HCT116 (cell line): ENCODE data around the gene AVEN. TPM values are rescaled to one million over a fixed set of nuclear protein-coding genes. Genes with fewer than 3 reads are reported as not detected.

Experiments
- ATAC-seq: fragments of 200-7000 bp; cut with Tn5 transposase; 2 replicates; pipeline ENCODE4 v1.9.1; 2020; ENCODE audit warnings: mild to moderate bottlenecking, moderate library complexity
- BruUV-seq: library from RNA; stranded (reverse); fragments of 400-500 nt; replicated peaks from 2 replicates; lab custom pipeline; 2021; lab: Mats Ljungman, UMichigan
- CTCF ChIA-PET: fragments of 300-600 bp; sonication (Branson Sonifier 250); formaldehyde crosslinking; loops from one replicate; lab custom pipeline; 2021; ENCODE audit warnings: antibody characterized with exemption; lab: Charles Lee
- POLR2A ChIA-PET: fragments of 300-600, 350-600 bp; sonication (Branson Sonifier 250); formaldehyde crosslinking; loops from one replicate; lab custom pipeline; 2021; ENCODE audit warnings: antibody characterized with exemption; lab: Charles Lee
- RAD21 ChIA-PET, 2 experiments: fragments of 300-600 bp; sonication (Branson Sonifier 250); formaldehyde crosslinking; loops; one replicate each; lab custom pipeline; 2023; ENCODE audit warnings: low total read pairs in 2 of 2; ENCODE audit not compliant: uncharacterized antibody in 2 of 2, unreplicated experiment in 2 of 2, low non-redundant PET in 1 of 2; lab: Charles Lee
- DNase-seq: peaks from one replicate; pipeline ENCODE4 v3.0.0-alpha.2; 2010; ENCODE audit warnings: low read depth, low spot score
- H2AFZ ChIP-seq: fragments of 200-600 bp; shearing (Covaris generic), sonication (generic); 2 replicates; pipeline ENCODE4 v1.6.1; 2017; ENCODE audit warnings: low read depth, mixed run types, mixed read lengths, antibody characterized with exemption, low read length; ENCODE audit not compliant: poor library complexity, severe bottlenecking
- H3K27ac ChIP-seq: 2 replicates; pipeline ENCODE4 v1.5.1; 2012; ENCODE audit warnings: low read depth, low read length
- H3K27me3 ChIP-seq: fragments of 200-600 bp; sonication (generic); 2 replicates; pipeline ENCODE4 v1.6.1; 2016; ENCODE audit warnings: mixed run types, low read length, mixed read lengths; ENCODE audit not compliant: insufficient read depth
- H3K36me3 ChIP-seq, 2 experiments: fragments of 200-500 bp in 1 of 2; fragments of 200-600 bp in 1 of 2; sonication (Bioruptor generic) in 1 of 2; sonication (generic) in 1 of 2; 2 replicates each; pipeline versions ENCODE4 v1.5.1 to v1.6.1; 2014 to 2016; ENCODE audit warnings: low read length in 2 of 2, inconsistent platforms in 1 of 2, mixed read lengths in 1 of 2, mixed run types in 1 of 2; ENCODE audit not compliant: insufficient read depth in 2 of 2, control insufficient read depth in 1 of 2
- H3K4me1 ChIP-seq, 2 experiments: fragments of 200-600 bp in 1 of 2; sonication (generic) in 1 of 2; 2 replicates each; pipeline versions ENCODE4 v1.5.1 to v1.6.1; 2012 to 2017; ENCODE audit warnings: low read length in 2 of 2, inconsistent platforms in 1 of 2, mild to moderate bottlenecking in 1 of 2, mixed read lengths in 1 of 2, mixed run types in 1 of 2, moderate library complexity in 1 of 2; ENCODE audit not compliant: insufficient read depth in 2 of 2, control insufficient read depth in 1 of 2
- H3K4me2 ChIP-seq: fragments of 200-600 bp; sonication (generic); 2 replicates; pipeline ENCODE4 v1.6.1; 2017; ENCODE audit warnings: mixed run types, low read length, mixed read lengths
- H3K4me3 ChIP-seq, 2 experiments: fragments of 200-600 bp in 1 of 2; sonication (generic) in 1 of 2; replicated peaks in 1 of 2; 2 replicates each; pipeline ENCODE4 v1.5.1; 2011 to 2016; ENCODE audit warnings: low read length in 2 of 2, control low read depth in 1 of 2, low read depth in 1 of 2, mild to moderate bottlenecking in 1 of 2, mixed read lengths in 1 of 2, mixed run types in 1 of 2
- H3K79me2 ChIP-seq: fragments of 200-600 bp; sonication (generic); 2 replicates; pipeline ENCODE4 v1.6.1; 2017; ENCODE audit warnings: mild to moderate bottlenecking, mixed run types, low read length, moderate library complexity, mixed read lengths; ENCODE audit not compliant: insufficient read depth
- H3K9ac ChIP-seq: fragments of 200-600 bp; sonication (generic); 2 replicates; pipeline ENCODE4 v1.6.1; 2016; ENCODE audit warnings: low read length, mixed read lengths
- H3K9me2 ChIP-seq: fragments of 200-600 bp; sonication (generic), shearing (Covaris generic); 2 replicates; pipeline ENCODE4 v1.6.1; 2017; ENCODE audit warnings: mixed run types, mild to moderate bottlenecking, moderate library complexity; ENCODE audit not compliant: insufficient read depth
- H3K9me3 ChIP-seq, 2 experiments: fragments of 200-500 bp in 1 of 2; fragments of 200-600 bp in 1 of 2; sonication (Bioruptor generic) in 1 of 2; sonication (generic) in 1 of 2; 2 replicates each; pipeline ENCODE4 v1.6.1; 2014 to 2017; ENCODE audit warnings: low read length in 2 of 2, mixed read lengths in 2 of 2, inconsistent platforms in 1 of 2, low read depth in 1 of 2, mild to moderate bottlenecking in 1 of 2, mixed run types in 1 of 2, moderate library complexity in 1 of 2; ENCODE audit not compliant: control insufficient read depth in 1 of 2, insufficient read depth in 1 of 2
- H4K20me1 ChIP-seq: fragments of 200-600 bp; sonication (generic), shearing (Covaris generic); 2 replicates; pipeline ENCODE4 v1.6.1; 2017; ENCODE audit warnings: mixed run types, mild to moderate bottlenecking, moderate library complexity; ENCODE audit not compliant: insufficient read depth
- CBX3 ChIP-seq: IDR thresholded peaks from 2 replicates; pipeline ENCODE4 v1.6.1; 2012; ENCODE audit warnings: low read depth
- EGR1 ChIP-seq: IDR thresholded peaks from 2 replicates; pipeline ENCODE4 v1.6.1; 2012; ENCODE audit warnings: low read depth
- ELF1 ChIP-seq: IDR thresholded peaks from 2 replicates; pipeline ENCODE4 v1.6.1; 2012; ENCODE audit warnings: low read depth, borderline replicate concordance
- EZH2phosphoT487 ChIP-seq: fragments of 200-600 bp; IDR thresholded peaks from 2 replicates; pipeline ENCODE4 v1.6.1; 2018; ENCODE audit warnings: antibody characterized with exemption, borderline replicate concordance
- FOSL1 ChIP-seq: IDR thresholded peaks from 2 replicates; pipeline ENCODE4 v1.6.1; 2012; ENCODE audit warnings: low read depth
- JUND ChIP-seq: IDR thresholded peaks from 2 replicates; pipeline ENCODE4 v1.6.1; 2012
- POLR2A ChIP-seq: IDR thresholded peaks from 2 replicates; pipeline ENCODE4 v1.7.0; 2011; ENCODE audit warnings: borderline replicate concordance; ENCODE audit not compliant: insufficient read depth, insufficient read length; ENCODE audit errors: extremely low read depth
- POLR2AphosphoS5 ChIP-seq: IDR thresholded peaks from 2 replicates; pipeline ENCODE4 v1.6.1; 2011; ENCODE audit warnings: mild to moderate bottlenecking, low read depth, low read length, moderate library complexity
- RAD21 ChIP-seq: IDR thresholded peaks from 2 replicates; pipeline ENCODE4 v1.6.1; 2012; ENCODE audit warnings: low read depth, mild to moderate bottlenecking
- SIN3A ChIP-seq: IDR thresholded peaks from 2 replicates; pipeline ENCODE4 v1.6.1; 2012; ENCODE audit warnings: low read depth
- SP1 ChIP-seq: IDR thresholded peaks from 2 replicates; pipeline ENCODE4 v1.6.1; 2012; ENCODE audit warnings: low read depth
- TCF7L2 ChIP-seq: IDR thresholded peaks from 2 replicates; pipeline ENCODE4 v1.7.0; 2011; ENCODE audit warnings: borderline replicate concordance, inconsistent platforms; ENCODE audit not compliant: insufficient read depth, insufficient read length; ENCODE audit errors: extremely low read depth
- YY1 ChIP-seq: IDR thresholded peaks from 2 replicates; pipeline ENCODE4 v1.6.1; 2011; ENCODE audit warnings: low read length, low read depth, moderate library complexity, mild to moderate bottlenecking; ENCODE audit not compliant: insufficient replicate concordance; ENCODE audit errors: extremely low read depth
- ZBTB33 ChIP-seq: IDR thresholded peaks from 2 replicates; pipeline ENCODE4 v1.6.1; 2011; ENCODE audit warnings: mild to moderate bottlenecking, low read length, moderate library complexity; ENCODE audit not compliant: insufficient replicate concordance; ENCODE audit errors: extremely low read depth
- intact Hi-C: fragments of 100-400 bp; cut with micrococcal nuclease; formaldehyde crosslinking; loops from 2 replicates; pipeline ENCODE4 v1.10.0; 2022
- total RNA-seq: library from RNA; stranded (reverse); gene quantifications from one replicate; pipeline ENCODE4 v1.2.1, GENCODE V29; 2021; ENCODE audit not compliant: unreplicated experiment
- TF ChIP-seq, protein P1 (sequence below): IDR thresholded peaks from 2 replicates; pipeline ENCODE4 v1.6.1; 2012
- TF ChIP-seq, protein P2 (sequence below), 3 experiments: fragments of 200-600 bp in 1 of 3; sonication (generic) in 1 of 3; IDR thresholded peaks in 2 of 3; conservative IDR thresholded peaks in 1 of 3; 2 replicates each; pipeline ENCODE4 v1.5.1; 2012 to 2017; ENCODE audit warnings: low read depth in 2 of 3, low read length in 2 of 3, antibody characterized with exemption in 1 of 3, borderline replicate concordance in 1 of 3, control low read depth in 1 of 3, mild to moderate bottlenecking in 1 of 3, mixed read lengths in 1 of 3, mixed run types in 1 of 3, moderate library complexity in 1 of 3; ENCODE audit not compliant: insufficient read depth in 1 of 3

AVEN gene
- total RNA-seq, 1 experiment from 2014 or later: 6.8 TPM

GRCh38 chr15:34006381-34006780 lies 32.6 kb downstream of the AVEN start:
- ATAC-seq: no peak

DNA sequence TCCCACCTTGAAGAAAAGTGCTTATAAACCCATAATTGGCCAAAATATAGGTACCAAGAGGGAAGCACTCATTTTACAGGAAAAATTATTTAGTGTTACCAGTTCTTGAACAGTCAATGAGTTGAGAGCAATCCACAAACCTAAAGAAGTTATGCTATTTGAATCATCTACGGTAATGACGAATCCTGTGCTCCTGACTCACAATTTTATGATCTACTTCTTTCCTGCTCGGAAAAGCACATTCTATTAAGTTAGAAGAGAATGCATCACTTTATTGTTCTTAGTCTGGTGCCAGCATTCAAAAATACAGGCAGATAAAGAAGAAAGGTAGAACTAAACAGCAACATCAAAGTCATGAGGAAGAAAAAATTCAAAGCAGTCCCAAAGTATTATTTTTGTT lies 37.5 kb downstream of the AVEN start:
- Histone ChIP-seq H3K9me3 (no peaks in the 10 kb centered on the region), H3K79me2 (no peaks in the 10 kb centered on the region), H3K36me3 (no peaks in the 10 kb centered on the region), H3K9ac (no peak overlapping the region), H2AFZ (no peak overlapping the region), H3K27ac (no peak overlapping the region), H3K27me3 (no peaks in the 10 kb centered on the region), H4K20me1 (no peaks in the 10 kb centered on the region), H3K4me3 (no peak overlapping the region), H3K9me2 (no peaks in the 10 kb centered on the region), H3K4me1 (no peaks in the 10 kb centered on the region), H3K4me2 (no peak overlapping the region)
- CTCF ChIA-PET: no interaction called here
- no peak for TF ChIP-seq SIN3A
- TF ChIP-seq YY1: no peak
- TF ChIP-seq RAD21: no peak
- TF ChIP-seq TCF7L2: no peak
- TF ChIP-seq SP1: no peak
- TF ChIP-seq, protein P1, sequence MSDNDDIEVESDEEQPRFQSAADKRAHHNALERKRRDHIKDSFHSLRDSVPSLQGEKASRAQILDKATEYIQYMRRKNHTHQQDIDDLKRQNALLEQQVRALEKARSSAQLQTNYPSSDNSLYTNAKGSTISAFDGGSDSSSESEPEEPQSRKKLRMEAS: no peak
- TF ChIP-seq EZH2phosphoT487: no peak
- no peak for TF ChIP-seq POLR2A
- no peak for TF ChIP-seq POLR2AphosphoS5
- TF ChIP-seq FOSL1: no peak
- TF ChIP-seq, protein P2, sequence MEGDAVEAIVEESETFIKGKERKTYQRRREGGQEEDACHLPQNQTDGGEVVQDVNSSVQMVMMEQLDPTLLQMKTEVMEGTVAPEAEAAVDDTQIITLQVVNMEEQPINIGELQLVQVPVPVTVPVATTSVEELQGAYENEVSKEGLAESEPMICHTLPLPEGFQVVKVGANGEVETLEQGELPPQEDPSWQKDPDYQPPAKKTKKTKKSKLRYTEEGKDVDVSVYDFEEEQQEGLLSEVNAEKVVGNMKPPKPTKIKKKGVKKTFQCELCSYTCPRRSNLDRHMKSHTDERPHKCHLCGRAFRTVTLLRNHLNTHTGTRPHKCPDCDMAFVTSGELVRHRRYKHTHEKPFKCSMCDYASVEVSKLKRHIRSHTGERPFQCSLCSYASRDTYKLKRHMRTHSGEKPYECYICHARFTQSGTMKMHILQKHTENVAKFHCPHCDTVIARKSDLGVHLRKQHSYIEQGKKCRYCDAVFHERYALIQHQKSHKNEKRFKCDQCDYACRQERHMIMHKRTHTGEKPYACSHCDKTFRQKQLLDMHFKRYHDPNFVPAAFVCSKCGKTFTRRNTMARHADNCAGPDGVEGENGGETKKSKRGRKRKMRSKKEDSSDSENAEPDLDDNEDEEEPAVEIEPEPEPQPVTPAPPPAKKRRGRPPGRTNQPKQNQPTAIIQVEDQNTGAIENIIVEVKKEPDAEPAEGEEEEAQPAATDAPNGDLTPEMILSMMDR (IDR thresholded peaks at IDR 0.05 in 2 of 3, conservative IDR thresholded peaks at IDR 0.05 in 1 of 3; ENCODE audit: borderline replicate concordance in 1 of 3, insufficient read depth in 1 of 3, low read depth in 2 of 3, low read length in 2 of 3): no peak
- TF ChIP-seq CBX3: no peak
- TF ChIP-seq ZBTB33: no peak
- no peak for TF ChIP-seq JUND
- no peak for DNase-seq
- intact Hi-C loops: no loop called here
- RAD21 ChIA-PET: no interaction called here
- BruUV-seq: no TSS peak
- ATAC-seq: no peak
- POLR2A ChIA-PET: interaction anchor here (0.7 kb wide), 1 partner anchor 769 kb away, joined by 3 read pairs; no protein-coding TSS in a partner anchor

More at GRCh38 chr15:34006381-34006780, 32.6 kb downstream of the AVEN start:
- Histone ChIP-seq H4K20me1 (no peaks in the 10 kb centered on the region), H3K9me3 (no peaks in the 10 kb centered on the region), H2AFZ (no peak overlapping the region), H3K4me2 (no peak overlapping the region), H3K9ac (no peak overlapping the region), H3K27ac (no peak overlapping the region), H3K36me3 (no peaks in the 10 kb centered on the region)
- DNase-seq: no peak
- TF ChIP-seq EGR1 (no peak), ELF1 (no peak)
- TF ChIP-seq, all 23 proteins: peak for 0
- ChIA-PET RAD21 (no interaction called here), CTCF (no interaction called here), POLR2A (no interaction called here)
- Histone ChIP-seq H3K4me3 (no peak overlapping the region), H3K9me2 (no peaks in the 10 kb centered on the region), H3K79me2 (no peaks in the 10 kb centered on the region), H3K27me3 (no peaks in the 10 kb centered on the region), H3K4me1 (no peaks in the 10 kb centered on the region)
- no TSS peak for BruUV-seq
- intact Hi-C loops: no loop called here
